Peyer's patch (tissue), 4 donors: Measurements from ENCODE around the gene DAO. TPM values are rescaled to one million over a fixed set of nuclear protein-coding genes. Genes with fewer than 3 reads are reported as not detected.

Experiments used
- DNase-seq, 3 donors: peaks; one replicate each; pipeline ENCODE4 v3.0.0-alpha.2; 2017 to 2019
- H3K27ac ChIP-seq, 4 donors: fragments of 200-600 bp; sonication (generic); one replicate each; pipeline ENCODE4 v1.5.1; 2016 to 2019
- H3K27me3 ChIP-seq, 2 donors: fragments of 200-600 bp; sonication (generic); one replicate each; pipeline ENCODE4 v1.5.1; 2019
- H3K36me3 ChIP-seq, 3 donors: fragments of 200-600 bp; sonication (generic); one replicate each; pipeline ENCODE4 v1.5.1; 2016 to 2019
- H3K4me1 ChIP-seq, 4 donors: fragments of 200-600 bp; sonication (generic); one replicate each; pipeline ENCODE4 v1.5.1; 2016 to 2019
- H3K4me3 ChIP-seq, 4 donors: fragments of 200-600 bp; sonication (generic); 1 replicate in 3 of 4; 2 replicates in 1 of 4; pipeline ENCODE4 v1.5.1; 2016 to 2019; ENCODE audit warnings: mild to moderate bottlenecking in 1 of 4
- H3K9me3 ChIP-seq, 4 donors: fragments of 200-600 bp; sonication (generic); one replicate each; pipeline ENCODE4 v1.5.1; 2016 to 2019; ENCODE audit warnings: mild to moderate bottlenecking in 1 of 4
- POLR2A ChIP-seq, 2 donors: fragments of 450-650 bp; IDR thresholded peaks; one replicate each; pipeline ENCODE4 v1.5.1; 2017; ENCODE audit warnings: antibody characterized with exemption in 2 of 2, mild to moderate bottlenecking in 2 of 2, moderate library complexity in 2 of 2
- total RNA-seq, 4 donors: library from RNA; depleted of rRNA; stranded (reverse); fragments of >200 nt; gene quantifications; one replicate each; pipeline ENCODE4 v1.1.0, GENCODE V29; 2016
- TF ChIP-seq, protein P1 (sequence below), 6 experiments: fragments of 450-650 bp in 4 of 6; fragments of 200-600 bp in 2 of 6; sonication (generic) in 1 of 6; IDR thresholded peaks; one replicate each; pipeline ENCODE4 v1.5.1; 2017 to 2019; ENCODE audit warnings: antibody characterized with exemption in 6 of 6, mild to moderate bottlenecking in 3 of 6, moderate library complexity in 1 of 6

DAO gene
- total RNA-seq, 4 donors from 2014 or later = 1.2 TPM; not detected in 3

DNA sequence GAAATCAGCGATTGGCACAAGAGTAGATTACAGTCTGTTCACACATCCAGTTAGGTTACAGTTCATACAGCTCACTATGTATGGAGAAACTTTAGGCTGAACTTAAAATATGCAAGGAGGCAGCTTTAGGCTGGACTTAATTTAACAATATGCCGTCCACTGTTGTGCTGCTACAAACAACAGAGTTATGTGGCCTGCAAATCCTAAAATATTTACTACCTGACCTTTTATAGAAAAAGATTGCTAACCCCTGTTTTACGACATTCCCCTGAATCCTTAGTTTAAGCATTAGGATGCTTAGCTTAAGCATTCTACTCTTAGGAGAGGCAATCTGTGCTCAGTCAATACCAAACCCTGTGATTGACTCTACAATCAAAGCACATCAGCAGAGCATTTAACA is 50.9 kb downstream of the DAO start:
- no peaks in the 10 kb centered on the region for H3K9me3 ChIP-seq

DNA sequence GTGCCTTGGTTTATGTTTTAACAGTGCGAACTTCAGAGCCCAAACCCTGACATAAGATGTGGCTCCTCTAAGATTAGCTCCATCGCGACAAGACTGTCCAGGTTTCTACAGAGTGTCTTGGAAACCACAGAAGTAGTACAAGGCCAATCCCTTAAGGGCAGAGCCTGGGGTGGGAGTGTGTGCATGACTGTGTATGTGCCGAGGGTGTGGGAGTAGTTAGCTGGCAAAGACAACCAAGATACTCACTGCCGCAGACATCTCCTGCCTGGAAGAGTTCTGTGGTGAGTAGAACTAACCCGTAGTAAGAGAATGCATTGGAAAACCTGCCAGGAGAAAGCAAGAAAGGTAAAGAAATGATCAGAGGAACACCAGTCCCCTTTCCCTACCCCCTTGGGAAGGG is 54.1 kb downstream of the DAO start:
- DNase-seq = no peak
- Histone ChIP-seq H3K36me3 (no peaks in the 10 kb centered on the region), H3K27me3 (no peaks in the 10 kb centered on the region), H3K9me3 (no peaks in the 10 kb centered on the region), H3K4me3 (no peak overlapping the region), H3K4me1 (peaks cover 0 to 6% (median 0%) of the 10 kb centered on the region in 4 donors), H3K27ac (no peak overlapping the region)
- TF ChIP-seq, protein P1, sequence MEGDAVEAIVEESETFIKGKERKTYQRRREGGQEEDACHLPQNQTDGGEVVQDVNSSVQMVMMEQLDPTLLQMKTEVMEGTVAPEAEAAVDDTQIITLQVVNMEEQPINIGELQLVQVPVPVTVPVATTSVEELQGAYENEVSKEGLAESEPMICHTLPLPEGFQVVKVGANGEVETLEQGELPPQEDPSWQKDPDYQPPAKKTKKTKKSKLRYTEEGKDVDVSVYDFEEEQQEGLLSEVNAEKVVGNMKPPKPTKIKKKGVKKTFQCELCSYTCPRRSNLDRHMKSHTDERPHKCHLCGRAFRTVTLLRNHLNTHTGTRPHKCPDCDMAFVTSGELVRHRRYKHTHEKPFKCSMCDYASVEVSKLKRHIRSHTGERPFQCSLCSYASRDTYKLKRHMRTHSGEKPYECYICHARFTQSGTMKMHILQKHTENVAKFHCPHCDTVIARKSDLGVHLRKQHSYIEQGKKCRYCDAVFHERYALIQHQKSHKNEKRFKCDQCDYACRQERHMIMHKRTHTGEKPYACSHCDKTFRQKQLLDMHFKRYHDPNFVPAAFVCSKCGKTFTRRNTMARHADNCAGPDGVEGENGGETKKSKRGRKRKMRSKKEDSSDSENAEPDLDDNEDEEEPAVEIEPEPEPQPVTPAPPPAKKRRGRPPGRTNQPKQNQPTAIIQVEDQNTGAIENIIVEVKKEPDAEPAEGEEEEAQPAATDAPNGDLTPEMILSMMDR (IDR thresholded peaks at IDR 0.05) = no peak
- no peak for TF ChIP-seq POLR2A (IDR thresholded peaks at IDR 0.05)

More for the DNA sequence above, 50.9 kb downstream of the DAO start:
- no peaks in the 10 kb centered on the region for H3K36me3 ChIP-seq
- no peak overlapping the region for H3K4me3 ChIP-seq
- TF ChIP-seq, protein P1 (IDR thresholded peaks at IDR 0.05) = no peak
- no peak for TF ChIP-seq POLR2A (IDR thresholded peaks at IDR 0.05)
- no peaks in the 10 kb centered on the region for H3K27me3 ChIP-seq
- H3K27ac ChIP-seq = no peak overlapping the region
- DNase-seq = no peak
- peaks cover 0 to 6% (median 0%) of the 10 kb centered on the region in 4 donors for H3K4me1 ChIP-seq

DNA sequence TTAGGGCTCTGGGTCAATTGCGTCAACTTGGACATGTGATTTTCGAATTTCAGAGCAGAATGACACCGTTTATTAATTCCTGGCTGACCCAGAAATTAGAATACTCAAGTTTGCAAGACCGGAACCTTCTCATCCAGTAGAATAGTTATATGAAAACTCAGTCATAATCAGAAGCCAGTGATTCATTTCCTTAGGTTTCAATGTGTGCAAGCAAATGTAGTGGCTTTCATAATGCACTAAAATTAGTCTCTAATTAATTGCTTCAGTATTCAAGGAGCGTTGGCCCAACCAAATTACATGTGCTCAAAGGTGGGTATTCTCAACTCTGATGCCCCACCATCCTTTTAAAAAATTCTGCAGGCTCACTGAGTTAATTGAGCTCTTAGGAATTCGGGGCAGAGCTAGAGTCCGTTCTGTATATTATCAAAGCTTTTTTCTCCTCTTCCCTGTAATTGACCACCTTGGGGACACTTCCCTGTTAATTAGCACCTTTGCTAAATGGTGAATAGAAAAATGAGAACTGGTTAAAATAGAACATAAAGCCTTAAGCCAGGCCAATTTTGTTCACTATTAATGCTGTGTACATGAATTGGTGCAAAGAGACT is 55.4 kb downstream of the DAO start:
- Histone ChIP-seq H3K4me3 (no peak overlapping the region), H3K27me3 (no peaks in the 10 kb centered on the region)
- TF ChIP-seq POLR2A (IDR thresholded peaks at IDR 0.05) = no peak
- TF ChIP-seq, protein P1 (IDR thresholded peaks at IDR 0.05) = no peak

DNA sequence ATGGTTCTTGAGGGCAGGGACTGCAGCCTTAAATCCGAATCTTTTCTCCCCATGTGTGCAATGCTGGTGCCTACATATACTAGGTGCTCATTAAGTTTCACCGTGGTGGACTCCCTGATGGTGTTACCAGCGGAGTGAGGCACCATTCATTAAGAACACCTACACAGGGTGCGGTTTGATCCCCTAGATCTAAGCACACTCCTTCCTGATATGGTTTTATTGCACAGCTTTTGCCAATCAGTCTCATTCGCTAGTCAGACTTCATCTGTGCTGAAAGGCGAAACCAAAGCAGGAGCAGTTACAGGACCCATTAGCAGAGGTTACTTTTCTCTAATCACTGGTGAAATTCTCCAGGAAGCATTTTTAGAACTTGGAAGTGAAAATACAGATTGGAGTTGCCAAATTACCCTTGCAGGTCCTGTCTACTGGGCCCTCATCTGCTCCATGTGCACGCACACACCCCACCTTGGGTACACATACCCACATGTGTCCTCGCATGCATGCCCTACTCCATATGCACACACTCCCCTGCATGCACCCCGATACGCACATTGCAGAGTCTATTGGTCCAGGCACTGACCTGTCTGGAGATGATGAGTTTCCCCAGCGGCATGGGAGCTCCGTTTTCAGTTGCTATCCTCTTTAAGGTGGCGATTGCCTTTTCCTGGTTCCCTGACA is 58.5 kb downstream of the DAO start:
- TF ChIP-seq POLR2A (IDR thresholded peaks at IDR 0.05) = no peak
- TF ChIP-seq, protein P1 (IDR thresholded peaks at IDR 0.05) = no peak
- DNase-seq = no peak
- no peaks in the 10 kb centered on the region for H3K4me1 ChIP-seq
- no peaks in the 10 kb centered on the region for H3K9me3 ChIP-seq
- no peak overlapping the region for H3K4me3 ChIP-seq
- H3K36me3 ChIP-seq = no peaks in the 10 kb centered on the region
- H3K27ac ChIP-seq = no peak overlapping the region
- H3K27me3 ChIP-seq = no peaks in the 10 kb centered on the region

More for the DNA sequence above, 55.4 kb downstream of the DAO start:
- no peak for DNase-seq
- Histone ChIP-seq H3K4me1 (no peaks in the 10 kb centered on the region), H3K27ac (no peak overlapping the region), H3K36me3 (no peaks in the 10 kb centered on the region), H3K9me3 (no peaks in the 10 kb centered on the region)

DNA sequence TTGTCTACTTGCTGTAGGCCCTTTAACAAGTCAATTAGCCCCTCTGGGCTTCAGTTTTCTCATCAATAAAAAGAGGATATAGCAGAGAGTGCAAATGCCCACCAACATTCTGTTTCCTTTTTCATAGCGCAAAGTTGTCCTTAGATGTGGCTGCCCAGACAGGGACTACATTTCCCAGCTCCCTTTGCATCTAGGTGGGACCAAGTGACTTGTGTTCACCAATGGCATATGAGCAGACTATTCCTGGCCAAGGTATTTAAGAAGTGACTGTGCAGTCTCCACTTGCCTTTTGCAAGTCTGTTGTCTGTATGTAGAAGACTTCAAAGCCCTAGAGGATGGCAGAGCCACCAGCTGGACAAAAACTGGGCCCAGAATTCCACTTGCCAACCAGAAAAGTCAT is 59.7 kb downstream of the DAO start:
- H3K36me3 ChIP-seq = no peaks in the 10 kb centered on the region
- no peak overlapping the region for H3K27ac ChIP-seq
- H3K4me1 ChIP-seq = no peaks in the 10 kb centered on the region
- no peaks in the 10 kb centered on the region for H3K9me3 ChIP-seq
- H3K4me3 ChIP-seq = no peak overlapping the region
- DNase-seq = no peak
- H3K27me3 ChIP-seq = no peaks in the 10 kb centered on the region
- TF ChIP-seq, protein P1 (IDR thresholded peaks at IDR 0.05) = no peak
- no peak for TF ChIP-seq POLR2A (IDR thresholded peaks at IDR 0.05)
